ENCODE data around the gene PAK5.

The PAK5 gene

GRCh38 chr20:9838378-9839295 lies at the start of gene PAK5:
Gene PAK5, minus strand, starts transcription at chr20:9839076. Its CDS starts 194,748 bp downstream, at chr20:9644328.
- in situ Hi-C loops (cut with HindIII; ENCODE audit: low sequenced_read_pairs), result no loop called here

GRCh38 chr20:9887706-9888105 lies 48.8 kb upstream of the PAK5 start:
- in situ Hi-C loops (cut with HindIII; ENCODE audit: low sequenced_read_pairs), result no loop called here

GRCh38 chr20:9886227-9886626 lies 47.4 kb upstream of the PAK5 start:
- in situ Hi-C loops (cut with HindIII; ENCODE audit: low sequenced_read_pairs), result no loop called here

- in situ Hi-C loops (cut with HindIII; ENCODE audit: low sequenced_read_pairs), result no loop called here
Measured at GRCh38 chr20:9884666-9885065, 45.8 kb upstream of the PAK5 start.

GRCh38 chr20:9884061-9884460 lies 45.2 kb upstream of the PAK5 start:
- in situ Hi-C loops (cut with HindIII; ENCODE audit: low sequenced_read_pairs), result no loop called here

GRCh38 chr20:9877932-9878495 lies 39.1 kb upstream of the PAK5 start:
- in situ Hi-C loops (cut with HindIII; ENCODE audit: low sequenced_read_pairs), result no loop called here

- in situ Hi-C loops (cut with HindIII; ENCODE audit: low sequenced_read_pairs), result no loop called here
Measured at GRCh38 chr20:9867196-9867980, 28.5 kb upstream of the PAK5 start.

- in situ Hi-C loops (cut with HindIII; ENCODE audit: low sequenced_read_pairs), result no loop called here
Measured at GRCh38 chr20:9852566-9852965, 13.7 kb upstream of the PAK5 start.

- in situ Hi-C loops (cut with HindIII; ENCODE audit: low sequenced_read_pairs), result no loop called here
Measured at GRCh38 chr20:9839626-9840025, 750 bp upstream of the PAK5 start.

GRCh38 chr20:9838035-9838377 lies 870 bp downstream of the PAK5 start:
- in situ Hi-C loops (cut with HindIII; ENCODE audit: low sequenced_read_pairs), result no loop called here

GRCh38 chr20:9837634-9838033 lies 1.2 kb downstream of the PAK5 start:
- in situ Hi-C loops (cut with HindIII; ENCODE audit: low sequenced_read_pairs), result no loop called here

GRCh38 chr20:9835302-9835701 lies 3.6 kb downstream of the PAK5 start:
- in situ Hi-C loops (cut with HindIII; ENCODE audit: low sequenced_read_pairs), result no loop called here

- in situ Hi-C loops (cut with HindIII; ENCODE audit: low sequenced_read_pairs), result no loop called here
Measured at GRCh38 chr20:9831032-9831431, 7.8 kb downstream of the PAK5 start.

GRCh38 chr20:9829835-9830234 lies 9.0 kb downstream of the PAK5 start:
- in situ Hi-C loops (cut with HindIII; ENCODE audit: low sequenced_read_pairs), result no loop called here

- in situ Hi-C loops (cut with HindIII; ENCODE audit: low sequenced_read_pairs), result no loop called here
Measured at GRCh38 chr20:9817654-9818053, 21.2 kb downstream of the PAK5 start.

GRCh38 chr20:9815632-9816031 lies 23.2 kb downstream of the PAK5 start:
- in situ Hi-C loops (cut with HindIII; ENCODE audit: low sequenced_read_pairs), result no loop called here

- in situ Hi-C loops (cut with HindIII; ENCODE audit: low sequenced_read_pairs), result no loop called here
Measured at GRCh38 chr20:9810738-9811137, 28.1 kb downstream of the PAK5 start.

- in situ Hi-C loops (cut with HindIII; ENCODE audit: low sequenced_read_pairs), result no loop called here
Measured at GRCh38 chr20:9809271-9809670, 29.6 kb downstream of the PAK5 start.

GRCh38 chr20:9808166-9808565 lies 30.7 kb downstream of the PAK5 start:
- in situ Hi-C loops (cut with HindIII; ENCODE audit: low sequenced_read_pairs), result no loop called here

GRCh38 chr20:9807136-9807535 lies 31.7 kb downstream of the PAK5 start:
- in situ Hi-C loops (cut with HindIII; ENCODE audit: low sequenced_read_pairs), result no loop called here

GRCh38 chr20:9800421-9800820 lies 38.5 kb downstream of the PAK5 start:
- in situ Hi-C loops (cut with HindIII; ENCODE audit: low sequenced_read_pairs), result no loop called here

- in situ Hi-C loops (cut with HindIII; ENCODE audit: low sequenced_read_pairs), result no loop called here
Measured at GRCh38 chr20:9794831-9795230, 44.0 kb downstream of the PAK5 start.
